ENCODE results near the gene ZMYM4. TPM values are rescaled to one million over a fixed set of nuclear protein-coding genes. Genes with fewer than 3 reads are reported as not detected.

Gene ZMYM4
- polyA plus RNA-seq, 1 donor from 2014 or later: 36.1 TPM

DNA sequence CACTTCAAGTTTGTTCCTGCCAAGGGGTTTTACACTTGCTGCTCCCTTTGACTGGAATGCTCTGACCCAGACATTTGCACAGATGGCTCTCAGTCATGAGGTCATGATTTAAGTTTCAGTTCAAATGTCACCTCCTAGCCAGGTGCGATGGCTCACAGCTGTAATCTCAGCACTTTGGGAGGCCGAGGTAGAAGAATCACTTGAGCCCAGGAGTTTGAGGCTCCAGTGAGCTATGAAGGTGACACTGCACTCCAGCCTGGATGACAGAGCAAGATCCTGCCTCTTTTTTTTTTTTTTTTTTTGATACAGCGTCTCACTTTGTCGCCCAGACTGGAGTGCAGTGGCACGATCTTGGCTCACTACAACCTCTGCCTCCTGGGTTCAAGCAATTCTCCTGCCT lies 4.5 kb upstream of the ZMYM4 start:
- no peaks in the 10 kb centered on the region for H3F3A ChIP-seq (ENCODE audit: insufficient read depth, low read length, poor library complexity, severe bottlenecking)
- H3K27me3 ChIP-seq (ENCODE audit: insufficient read depth, low read depth, low read length): no peaks in the 10 kb centered on the region
- H3K36me3 ChIP-seq (ENCODE audit: insufficient read depth, low read length): no peaks in the 10 kb centered on the region
- H3K4me3 ChIP-seq (ENCODE audit: low read length): no peak overlapping the region
- H2AFZ ChIP-seq (ENCODE audit: low read depth, low read length): no peak overlapping the region
- no peaks in the 10 kb centered on the region for H3K9me3 ChIP-seq (ENCODE audit: low read length)
- no peak overlapping the region for H3K9ac ChIP-seq (ENCODE audit: low read length)
- peaks cover 2% of the 10 kb centered on the region for H3K79me2 ChIP-seq (replicated peaks; ENCODE audit: insufficient read depth, low read length)
- H4K20me1 ChIP-seq (ENCODE audit: insufficient read depth): no peaks in the 10 kb centered on the region
- no peak overlapping the region for H3K27ac ChIP-seq (ENCODE audit: low read length)
- TF ChIP-seq RAD21 (conservative IDR thresholded peaks at IDR 0.05): no peak
- TF ChIP-seq, protein P1, sequence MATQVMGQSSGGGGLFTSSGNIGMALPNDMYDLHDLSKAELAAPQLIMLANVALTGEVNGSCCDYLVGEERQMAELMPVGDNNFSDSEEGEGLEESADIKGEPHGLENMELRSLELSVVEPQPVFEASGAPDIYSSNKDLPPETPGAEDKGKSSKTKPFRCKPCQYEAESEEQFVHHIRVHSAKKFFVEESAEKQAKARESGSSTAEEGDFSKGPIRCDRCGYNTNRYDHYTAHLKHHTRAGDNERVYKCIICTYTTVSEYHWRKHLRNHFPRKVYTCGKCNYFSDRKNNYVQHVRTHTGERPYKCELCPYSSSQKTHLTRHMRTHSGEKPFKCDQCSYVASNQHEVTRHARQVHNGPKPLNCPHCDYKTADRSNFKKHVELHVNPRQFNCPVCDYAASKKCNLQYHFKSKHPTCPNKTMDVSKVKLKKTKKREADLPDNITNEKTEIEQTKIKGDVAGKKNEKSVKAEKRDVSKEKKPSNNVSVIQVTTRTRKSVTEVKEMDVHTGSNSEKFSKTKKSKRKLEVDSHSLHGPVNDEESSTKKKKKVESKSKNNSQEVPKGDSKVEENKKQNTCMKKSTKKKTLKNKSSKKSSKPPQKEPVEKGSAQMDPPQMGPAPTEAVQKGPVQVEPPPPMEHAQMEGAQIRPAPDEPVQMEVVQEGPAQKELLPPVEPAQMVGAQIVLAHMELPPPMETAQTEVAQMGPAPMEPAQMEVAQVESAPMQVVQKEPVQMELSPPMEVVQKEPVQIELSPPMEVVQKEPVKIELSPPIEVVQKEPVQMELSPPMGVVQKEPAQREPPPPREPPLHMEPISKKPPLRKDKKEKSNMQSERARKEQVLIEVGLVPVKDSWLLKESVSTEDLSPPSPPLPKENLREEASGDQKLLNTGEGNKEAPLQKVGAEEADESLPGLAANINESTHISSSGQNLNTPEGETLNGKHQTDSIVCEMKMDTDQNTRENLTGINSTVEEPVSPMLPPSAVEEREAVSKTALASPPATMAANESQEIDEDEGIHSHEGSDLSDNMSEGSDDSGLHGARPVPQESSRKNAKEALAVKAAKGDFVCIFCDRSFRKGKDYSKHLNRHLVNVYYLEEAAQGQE (IDR thresholded peaks at IDR 0.05; ENCODE audit: borderline replicate concordance): no peak
- TF ChIP-seq TAF1 (IDR thresholded peaks at IDR 0.05; ENCODE audit: low read depth): no peak
- TF ChIP-seq, protein P2, sequence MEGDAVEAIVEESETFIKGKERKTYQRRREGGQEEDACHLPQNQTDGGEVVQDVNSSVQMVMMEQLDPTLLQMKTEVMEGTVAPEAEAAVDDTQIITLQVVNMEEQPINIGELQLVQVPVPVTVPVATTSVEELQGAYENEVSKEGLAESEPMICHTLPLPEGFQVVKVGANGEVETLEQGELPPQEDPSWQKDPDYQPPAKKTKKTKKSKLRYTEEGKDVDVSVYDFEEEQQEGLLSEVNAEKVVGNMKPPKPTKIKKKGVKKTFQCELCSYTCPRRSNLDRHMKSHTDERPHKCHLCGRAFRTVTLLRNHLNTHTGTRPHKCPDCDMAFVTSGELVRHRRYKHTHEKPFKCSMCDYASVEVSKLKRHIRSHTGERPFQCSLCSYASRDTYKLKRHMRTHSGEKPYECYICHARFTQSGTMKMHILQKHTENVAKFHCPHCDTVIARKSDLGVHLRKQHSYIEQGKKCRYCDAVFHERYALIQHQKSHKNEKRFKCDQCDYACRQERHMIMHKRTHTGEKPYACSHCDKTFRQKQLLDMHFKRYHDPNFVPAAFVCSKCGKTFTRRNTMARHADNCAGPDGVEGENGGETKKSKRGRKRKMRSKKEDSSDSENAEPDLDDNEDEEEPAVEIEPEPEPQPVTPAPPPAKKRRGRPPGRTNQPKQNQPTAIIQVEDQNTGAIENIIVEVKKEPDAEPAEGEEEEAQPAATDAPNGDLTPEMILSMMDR (IDR thresholded peaks at IDR 0.05; ENCODE audit: poor library complexity, severe bottlenecking): no peak
- no peak for TF ChIP-seq POLR2AphosphoS5 (IDR thresholded peaks at IDR 0.05)
- TF ChIP-seq EZH2 (IDR thresholded peaks at IDR 0.05; ENCODE audit: borderline replicate concordance, insufficient read depth, low read length, poor library complexity, severe bottlenecking): no peak
- no peak for TF ChIP-seq MXI1 (conservative IDR thresholded peaks at IDR 0.05; ENCODE audit: poor library complexity, severe bottlenecking)
- no peak for TF ChIP-seq SMC3 (conservative IDR thresholded peaks at IDR 0.05; ENCODE audit: poor library complexity)
- no peak for TF ChIP-seq EP300 (conservative IDR thresholded peaks at IDR 0.05; ENCODE audit: poor library complexity, severe bottlenecking)
- H3K4me2 ChIP-seq (ENCODE audit: low read length): no peak overlapping the region
- H3K9me2 ChIP-seq (ENCODE audit: insufficient read depth, low read length): no peaks in the 10 kb centered on the region

DNA sequence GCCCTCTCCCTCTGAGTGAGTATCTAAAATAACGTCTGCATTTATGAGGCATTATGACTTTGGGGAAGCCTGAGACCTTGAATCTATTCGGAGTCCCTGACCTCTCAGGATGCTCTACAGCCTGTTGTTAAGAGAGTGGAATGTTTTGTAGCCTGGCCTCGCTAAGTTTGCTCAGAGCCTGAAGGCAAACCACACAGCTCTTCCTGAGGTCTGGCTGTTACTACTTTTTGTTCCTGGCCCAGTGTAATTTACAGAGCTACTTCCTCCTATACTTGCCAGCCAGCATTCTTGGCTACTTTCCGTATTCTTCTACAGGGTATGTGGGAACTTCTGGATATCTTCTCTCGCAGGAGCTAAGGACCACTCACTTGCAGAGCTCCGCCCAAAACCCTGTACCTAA lies 3.6 kb upstream of the ZMYM4 start:
- no peak overlapping the region for H3K9ac ChIP-seq (ENCODE audit: low read length)
- H3K4me3 ChIP-seq (ENCODE audit: low read length): no peak overlapping the region
- H3K79me2 ChIP-seq (replicated peaks; ENCODE audit: insufficient read depth, low read length): peaks cover 10% of the 10 kb centered on the region
- H2AFZ ChIP-seq (ENCODE audit: low read depth, low read length): no peak overlapping the region
- H3K9me2 ChIP-seq (ENCODE audit: insufficient read depth, low read length): no peaks in the 10 kb centered on the region
- H4K20me1 ChIP-seq (ENCODE audit: insufficient read depth): no peaks in the 10 kb centered on the region
- TF ChIP-seq EP300 (conservative IDR thresholded peaks at IDR 0.05; ENCODE audit: poor library complexity, severe bottlenecking): no peak
- TF ChIP-seq POLR2AphosphoS5 (IDR thresholded peaks at IDR 0.05): no peak
- H3K9me3 ChIP-seq (ENCODE audit: low read length): no peaks in the 10 kb centered on the region
- H3K27me3 ChIP-seq (ENCODE audit: insufficient read depth, low read depth, low read length): no peaks in the 10 kb centered on the region
- H3F3A ChIP-seq (ENCODE audit: insufficient read depth, low read length, poor library complexity, severe bottlenecking): no peaks in the 10 kb centered on the region
- H3K4me2 ChIP-seq (ENCODE audit: low read length): no peak overlapping the region
- H3K36me3 ChIP-seq (ENCODE audit: insufficient read depth, low read length): no peaks in the 10 kb centered on the region
- H3K27ac ChIP-seq (ENCODE audit: low read length): no peak overlapping the region

DNA sequence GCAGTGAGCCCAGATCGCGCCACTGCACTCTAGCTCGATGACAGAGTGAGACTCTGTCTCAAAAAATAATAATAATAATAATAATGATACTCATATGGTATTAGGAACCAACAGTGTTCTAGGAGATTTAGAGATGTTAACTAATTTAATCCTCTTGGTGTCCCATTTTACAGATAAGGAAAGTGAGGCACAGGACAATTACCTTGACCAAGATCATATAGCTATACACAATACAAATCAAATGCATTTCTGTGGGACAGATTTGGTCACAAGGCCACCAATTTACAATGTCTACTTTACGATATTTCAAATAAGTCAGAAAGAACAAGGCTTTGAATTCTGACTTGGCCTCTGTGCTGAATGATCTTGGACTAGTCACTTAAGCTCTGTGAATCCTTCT lies 2.2 kb upstream of the ZMYM4 start:
- Histone ChIP-seq H3K27me3 (ENCODE audit: insufficient read depth, low read depth, low read length) (no peaks in the 10 kb centered on the region), H2AFZ (ENCODE audit: low read depth, low read length) (no peak overlapping the region), H3K4me2 (ENCODE audit: low read length) (no peak overlapping the region), H3K9ac (ENCODE audit: low read length) (no peak overlapping the region), H3K9me3 (ENCODE audit: low read length) (no peaks in the 10 kb centered on the region), H3F3A (ENCODE audit: insufficient read depth, low read length, poor library complexity, severe bottlenecking) (no peaks in the 10 kb centered on the region), H3K36me3 (ENCODE audit: insufficient read depth, low read length) (no peaks in the 10 kb centered on the region), H4K20me1 (ENCODE audit: insufficient read depth) (no peaks in the 10 kb centered on the region), H3K27ac (ENCODE audit: low read length) (no peak overlapping the region), H3K79me2 (replicated peaks; ENCODE audit: insufficient read depth, low read length) (peaks cover 25% of the 10 kb centered on the region), H3K4me3 (ENCODE audit: low read length) (no peak overlapping the region), H3K9me2 (ENCODE audit: insufficient read depth, low read length) (no peaks in the 10 kb centered on the region)
- TF ChIP-seq POLR2AphosphoS5 (IDR thresholded peaks at IDR 0.05) (no peak), EP300 (conservative IDR thresholded peaks at IDR 0.05; ENCODE audit: poor library complexity, severe bottlenecking) (no peak), TAF1 (IDR thresholded peaks at IDR 0.05; ENCODE audit: low read depth) (no peak), EZH2 (IDR thresholded peaks at IDR 0.05; ENCODE audit: borderline replicate concordance, insufficient read depth, low read length, poor library complexity, severe bottlenecking) (no peak), MXI1 (conservative IDR thresholded peaks at IDR 0.05; ENCODE audit: poor library complexity, severe bottlenecking) (no peak), RAD21 (conservative IDR thresholded peaks at IDR 0.05) (no peak), SMC3 (conservative IDR thresholded peaks at IDR 0.05; ENCODE audit: poor library complexity) (no peak)
- TF ChIP-seq, protein P2 (IDR thresholded peaks at IDR 0.05; ENCODE audit: poor library complexity, severe bottlenecking): no peak
- TF ChIP-seq, protein P1 (IDR thresholded peaks at IDR 0.05; ENCODE audit: borderline replicate concordance): no peak

Measured in neural cell (in vitro differentiated cells).